Measurements from ENCODE around the gene WNT7B. TPM values are rescaled to one million over a fixed set of nuclear protein-coding genes. Genes with fewer than 3 reads are reported as not detected.

The WNT7B gene
- total RNA-seq, 1 experiment from 2014 or later, result 0.33 TPM

GRCh38 chr22:45949258-45949870 lies 27.6 kb downstream of the WNT7B start:
- H3K36me3 Mint-ChIP-seq, result no peaks in the 10 kb centered on the region
- no peak for ATAC-seq

More at GRCh38 chr22:45949258-45949870, 27.6 kb downstream of the WNT7B start:
- ChIA-PET POLR2A (interaction anchor here (0.5 kb wide), 1 partner anchor 264 kb away, joined by 9 read pairs; no protein-coding TSS in a partner anchor), CTCF (no interaction called here)
- H3K27me3 Mint-ChIP-seq (ENCODE audit: low read depth), result no peaks in the 10 kb centered on the region
- no peak for TF ChIP-seq CDX4 (CRISPR knock-in tag; IDR thresholded peaks at IDR 0.05; ENCODE audit: borderline replicate concordance)
- TF ChIP-seq E2F1 (CRISPR knock-in tag; IDR thresholded peaks at IDR 0.05), result no peak
- TF ChIP-seq ZNF219 (CRISPR knock-in tag; IDR thresholded peaks at IDR 0.05; ENCODE audit: borderline replicate concordance), result no peak
- no peak for TF ChIP-seq E2F5 (CRISPR knock-in tag; IDR thresholded peaks at IDR 0.05)
- TF ChIP-seq IRF2 (CRISPR knock-in tag; IDR thresholded peaks at IDR 0.05; ENCODE audit: borderline replicate concordance, low read depth), result no peak
- no peak for TF ChIP-seq GRHL2 (CRISPR knock-in tag; IDR thresholded peaks at IDR 0.05; ENCODE audit: insufficient replicate concordance, severe bottlenecking)
- TF ChIP-seq SP1 (CRISPR knock-in tag; conservative IDR thresholded peaks at IDR 0.05), result no peak
- TF ChIP-seq NFATC4 (CRISPR knock-in tag; IDR thresholded peaks at IDR 0.05), result no peak
- no peak for TF ChIP-seq ELF4 (CRISPR knock-in tag; IDR thresholded peaks at IDR 0.05; ENCODE audit: low read depth)
- no peak for TF ChIP-seq ZBTB43 (CRISPR knock-in tag; IDR thresholded peaks at IDR 0.05)
- TF ChIP-seq ZNF532 (CRISPR knock-in tag; IDR thresholded peaks at IDR 0.05; ENCODE audit: borderline replicate concordance), result no peak
- no peaks in the 10 kb centered on the region for H3K9me3 Mint-ChIP-seq
- no peaks in the 10 kb centered on the region for H3K4me1 Mint-ChIP-seq
- DNase-seq (ENCODE audit: low spot score), result no peak
- no peak overlapping the region for H3K4me3 Mint-ChIP-seq
- H3K27ac Mint-ChIP-seq, result no peak overlapping the region
